Natural killer cell (primary cell): ENCODE results near the gene ARL5A. TPM values are rescaled to one million over a fixed set of nuclear protein-coding genes. Genes with fewer than 3 reads are reported as not detected.

Source experiments
- ATAC-seq, 3 donors: fragments of 150-1000 bp in 2 of 3; fragments of 200-7000 bp in 1 of 3; cut with Tn5 transposase; 1 replicate in 1 of 3; 2 replicates in 2 of 3; pipeline ENCODE4 v1.10.0; 2021; ENCODE audit warnings: mild to moderate bottlenecking in 2 of 3, moderate library complexity in 2 of 3
- DNase-seq, 2 donors: peaks; one replicate each; pipeline versions ENCODE4 v3.0.0 to v3.0.0-alpha.2; 2013 to 2021; ENCODE audit warnings: mixed read lengths in 1 of 2
- H3K27ac ChIP-seq: one replicate; pipeline ENCODE4 v1.5.1; 2013; ENCODE audit warnings: mild to moderate bottlenecking, low read length
- H3K27me3 ChIP-seq: one replicate; pipeline ENCODE4 v1.6.1; 2013; ENCODE audit warnings: low read length; ENCODE audit not compliant: control insufficient read depth, insufficient read depth
- H3K36me3 ChIP-seq: one replicate; pipeline ENCODE4 v1.6.1; 2013; ENCODE audit warnings: low read length; ENCODE audit not compliant: control insufficient read depth, insufficient read depth
- H3K4me1 ChIP-seq: one replicate; pipeline ENCODE4 v1.6.1; 2013; ENCODE audit warnings: low read length; ENCODE audit not compliant: control insufficient read depth, insufficient read depth
- H3K4me3 ChIP-seq: one replicate; pipeline ENCODE4 v1.5.1; 2013; ENCODE audit warnings: low read length
- H3K9me3 ChIP-seq: one replicate; pipeline ENCODE4 v1.6.1; 2013; ENCODE audit warnings: low read length; ENCODE audit not compliant: control insufficient read depth, insufficient read depth
- H3K27ac Mint-ChIP-seq, 2 donors: one replicate each; pipeline ENCODE4 v1.8.0; 2022; ENCODE audit warnings: mild to moderate bottlenecking in 2 of 2, mixed read lengths in 2 of 2, moderate library complexity in 1 of 2
- H3K27me3 Mint-ChIP-seq, 2 donors: one replicate each; pipeline ENCODE4 v1.8.0; 2022; ENCODE audit warnings: low read depth in 2 of 2, mixed read lengths in 2 of 2
- H3K36me3 Mint-ChIP-seq: one replicate; pipeline ENCODE4 v1.8.0; 2022; ENCODE audit warnings: mixed read lengths
- H3K4me1 Mint-ChIP-seq, 2 donors: one replicate each; pipeline ENCODE4 v1.8.0; 2022; ENCODE audit warnings: mixed read lengths in 2 of 2
- H3K4me3 Mint-ChIP-seq: one replicate; pipeline ENCODE4 v1.8.0; 2022; ENCODE audit warnings: mild to moderate bottlenecking, moderate library complexity, mixed read lengths
- H3K9me3 Mint-ChIP-seq, 2 donors: one replicate each; pipeline ENCODE4 v1.8.0; 2022; ENCODE audit warnings: mixed read lengths in 2 of 2
- CTCF ChIP-seq: fragments of 200-600 bp; IDR thresholded peaks from one replicate; pipeline ENCODE4 v1.8.0; 2022; ENCODE audit warnings: antibody characterized with exemption
- WGBS: methylation state at CpG from one replicate; pipeline ENCODE4 v1.1.7; 2013; ENCODE audit warnings: missing lambda C conversion rate; ENCODE audit not compliant: insufficient coverage; 5-methylcytosine and 5-hydroxymethylcytosine counted together
- intact Hi-C: fragments of 100-400 bp; cut with micrococcal nuclease; formaldehyde crosslinking; loops from one replicate; pipeline ENCODE4 v1.14.2; 2022
- total RNA-seq, 4 donors: library from RNA; stranded (reverse); fragments of 120-200 nt in 1 of 4; gene quantifications; one replicate each; pipeline versions ENCODE4 v1.2.3 to v1.2.4, GENCODE V29; 2013 to 2022

The ARL5A gene
- total RNA-seq, 3 donors from 2014 or later (not counting 1 experiment from before 2014, with no cell fraction given): 39.9 to 58.0 (median 56.5) TPM

- DNase-seq (no peak), ATAC-seq (no peak)
- Histone ChIP-seq H3K4me1 (peaks cover 15% of the 10 kb centered on the region), H3K27me3 (no peaks in the 10 kb centered on the region), H3K36me3 (no peaks in the 10 kb centered on the region), H3K9me3 (no peaks in the 10 kb centered on the region), H3K4me3 (no peak overlapping the region), H3K27ac (peak overlapping the region; percentile 92)
- Mint-ChIP-seq H3K27me3 (no peaks in the 10 kb centered on the region), H3K9me3 (peaks cover 0 to 3% of the 10 kb centered on the region in 2 donors), H3K27ac (no peak overlapping the region), H3K4me1 (peaks cover 8 to 9% of the 10 kb centered on the region in 2 donors), H3K36me3 (no peaks in the 10 kb centered on the region), H3K4me3 (no peak overlapping the region)
- WGBS: 77% methylated on average over 9 of the region's 10 CpGs
- intact Hi-C loops: no loop called here
- TF ChIP-seq CTCF: no peak
Observed at GRCh38 chr2:151771599-151772358, 56.4 kb downstream of the ARL5A start.

DNA sequence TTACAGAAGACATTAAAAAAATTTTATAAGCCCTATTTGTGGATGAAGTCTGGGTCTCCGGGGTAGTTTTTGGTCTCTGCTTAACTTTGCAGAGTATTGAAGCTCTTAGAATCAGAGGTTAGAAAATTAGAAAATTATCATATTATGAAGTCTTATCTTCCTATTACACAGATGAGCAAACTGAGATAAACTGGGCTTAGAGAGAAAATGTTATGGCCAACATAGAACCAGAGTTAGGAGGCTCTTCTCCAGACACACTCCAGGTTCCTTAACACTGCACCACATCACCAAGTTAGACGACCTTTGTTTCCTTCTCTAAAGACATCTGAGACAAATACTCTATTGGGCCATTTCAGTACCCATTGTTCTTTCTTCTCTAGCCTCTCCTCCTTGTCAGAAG is 57.2 kb downstream of the ARL5A start:
- ATAC-seq (no peak), DNase-seq (no peak)
- intact Hi-C loops: no loop called here
- H3K4me1 ChIP-seq: peaks cover 23% of the 10 kb centered on the region
- Mint-ChIP-seq H3K27me3 (no peaks in the 10 kb centered on the region), H3K9me3 (peaks cover 0 to 3% of the 10 kb centered on the region in 2 donors), H3K4me3 (no peak overlapping the region), H3K27ac (no peak overlapping the region), H3K4me1 (peaks cover 16 to 17% of the 10 kb centered on the region in 2 donors), H3K36me3 (no peaks in the 10 kb centered on the region)
- TF ChIP-seq CTCF: no peak
- H3K27ac ChIP-seq: peak overlapping the region; percentile 75
- WGBS: 53% methylated on average over 1 of the region's 2 CpGs
- no peaks in the 10 kb centered on the region for H3K36me3 ChIP-seq
- no peaks in the 10 kb centered on the region for H3K9me3 ChIP-seq
- H3K27me3 ChIP-seq: no peaks in the 10 kb centered on the region
- H3K4me3 ChIP-seq: no peak overlapping the region

- peaks cover 0 to 3% of the 10 kb centered on the region in 2 donors for H3K9me3 Mint-ChIP-seq
- no peak overlapping the region for H3K27ac Mint-ChIP-seq
- no peak for DNase-seq
- no CpG with 5 or more reads among the region's 1 CpG for WGBS
- intact Hi-C loops: no loop called here
- Histone ChIP-seq H3K27me3 (no peaks in the 10 kb centered on the region), H3K4me3 (no peak overlapping the region), H3K9me3 (no peaks in the 10 kb centered on the region), H3K36me3 (no peaks in the 10 kb centered on the region), H3K4me1 (peaks cover 33% of the 10 kb centered on the region), H3K27ac (no peak overlapping the region)
- TF ChIP-seq CTCF: no peak
- ATAC-seq: no peak
- peaks cover 29 to 30% of the 10 kb centered on the region in 2 donors for H3K4me1 Mint-ChIP-seq
- H3K4me3 Mint-ChIP-seq: no peak overlapping the region
- no peaks in the 10 kb centered on the region for H3K36me3 Mint-ChIP-seq
- H3K27me3 Mint-ChIP-seq: no peaks in the 10 kb centered on the region
Observed at GRCh38 chr2:151769606-151770005, 58.6 kb downstream of the ARL5A start.
